Heart left ventricle (tissue), 16 donors: ENCODE measurements around the gene CPA4. TPM values are rescaled to one million over a fixed set of nuclear protein-coding genes. Genes with fewer than 3 reads are reported as not detected.

Experiments
- ATAC-seq, 4 donors: fragments of 200-7000 bp; cut with Tn5 transposase; one replicate each; pipeline ENCODE4 v1.9.1; 2020 to 2022; ENCODE audit warnings: moderate library complexity in 4 of 4, mild to moderate bottlenecking in 3 of 4, moderate number of reproducible peaks in 1 of 4
- DNase-seq, 5 donors: peaks; one replicate each; pipeline ENCODE4 v3.0.0-alpha.2; 2020
- H3K27ac ChIP-seq, 12 donors: fragments of 200-600 bp; sonication (generic) in 4 of 12; one replicate each; pipeline versions ENCODE4 v1.5.0 to v1.8.0; 2016 to 2022; ENCODE audit warnings: mild to moderate bottlenecking in 2 of 12
- H3K27me3 ChIP-seq, 9 donors: fragments of 200-600 bp; sonication (generic) in 2 of 9; one replicate each; pipeline versions ENCODE4 v1.5.1 to v1.8.0; 2016 to 2022; ENCODE audit warnings: mild to moderate bottlenecking in 3 of 9
- H3K36me3 ChIP-seq, 9 donors: fragments of 200-600 bp; sonication (generic) in 2 of 9; one replicate each; pipeline versions ENCODE4 v1.5.0 to v1.8.0; 2018 to 2022; ENCODE audit warnings: mild to moderate bottlenecking in 2 of 9
- H3K4me1 ChIP-seq, 12 donors: fragments of 200-600 bp; sonication (generic) in 4 of 12; one replicate each; pipeline versions ENCODE4 v1.5.0 to v1.8.0; 2016 to 2022; ENCODE audit warnings: mild to moderate bottlenecking in 3 of 12
- H3K4me3 ChIP-seq, 12 donors: fragments of 200-600 bp; sonication (generic) in 4 of 12; one replicate each; pipeline versions ENCODE4 v1.5.0 to v1.8.0; 2017 to 2022; ENCODE audit warnings: mild to moderate bottlenecking in 9 of 12, moderate library complexity in 4 of 12
- H3K9me3 ChIP-seq, 12 donors: fragments of 200-600 bp; sonication (generic) in 4 of 12; one replicate each; pipeline versions ENCODE4 v1.5.0 to v1.8.0; 2016 to 2022; ENCODE audit warnings: mild to moderate bottlenecking in 1 of 12
- CTCF ChIP-seq, 12 donors: fragments of 200-600 bp; sonication (generic) in 4 of 12; IDR thresholded peaks; one replicate each; pipeline versions ENCODE4 v1.5.0 to v1.8.0; 2018 to 2022; ENCODE audit warnings: antibody characterized with exemption in 12 of 12, mild to moderate bottlenecking in 5 of 12
- POLR2A ChIP-seq, 2 donors: fragments of 450-650 bp; IDR thresholded peaks; one replicate each; pipeline ENCODE4 v1.6.1; 2017; ENCODE audit warnings: antibody characterized with exemption in 2 of 2, mild to moderate bottlenecking in 2 of 2, moderate library complexity in 2 of 2
- WGBS, 4 donors: extraction: QIAGEN DNeasy Blood & Tissue Kit in 2 of 4; methylation state at CpG; one replicate each; pipeline versions ENCODE4 v1.1.5 to v1.1.7; 2013 to 2018; 5-methylcytosine and 5-hydroxymethylcytosine counted together
- intact Hi-C, 10 donors: fragments of 100-400 bp; cut with DNase I; formaldehyde crosslinking; loops; one replicate each; pipeline versions ENCODE4 v1.11.1 to v1.14.2; 2022
- polyA plus RNA-seq, 2 donors: library from polyadenylated mRNA; stranded (reverse); fragments of 200-250 nt; gene quantifications; one replicate each; pipeline ENCODE4 v1.2.3, GENCODE V29; 2013
- total RNA-seq, 9 donors: library from RNA; depleted of rRNA in 2 of 9; stranded (reverse); fragments of >200 nt in 2 of 9; fragmentation: NEBNext Ultra II Directional in 3 of 9; extraction: Animal tissue kit (Norgen Biotek cat#: 25700) in 3 of 9; gene quantifications; one replicate each; pipeline versions ENCODE4 v1.1.0 to v1.2.4, GENCODE V29; 2016 to 2023
- donor health status: ischemic (EF 13 %, LVEDD 7.1; RV severe dilation, severe dysfunction).
- donor health status: healthy with polysubstance abuse.
- donor health status: DM: no; HTN: yes; CAD: no.
- donor health status: DM: no; HTN: no; CAD: no.
- donor health status: ischemic (EF 25% LVEDD 6.9; RV normal size, moderate dysfunction).
- donor health status: ischemic (EF 25% LVEDD 5.7; RV mildly dilated, moderate dysfunction).
- donor health status: healthy.
- donor health status: DM: yes; HTN: yes; CAD: no.
- donor health status: ischemic (EF 35%, LVEDD 5.7; RV mildly dilated, moderate dysfunction).
- donor health status: nonischemic (EF 11% LVEDD 7.7; RV severe dilation, severe dysfunction).
- donor health status: DM: yes; HTN: yes; CAD: no.
- donor health status: PGD.
- donor health status: ischemic (EF 29% LVEDD 5.4; RV normal size, mild dysfunction).
- donor health status: nonischemic (EF 23%, LVEDD 6.1; RV moderate dilation, normal function).

The CPA4 gene
- total and polyA plus RNA-seq, 11 donors = 0.06 to 22.2 (median 0.27) TPM; not detected in 7

- intact Hi-C loops = no loop called here
- 93 to 94% (median 93%) methylated on average over 4 of the region's 4 CpGs for WGBS, 4 donors
- no peaks in the 10 kb centered on the region for H3K36me3 ChIP-seq
- peaks cover 0 to 12% (median 0%) of the 10 kb centered on the region in 12 donors for H3K9me3 ChIP-seq
- H3K4me1 ChIP-seq = no peaks in the 10 kb centered on the region
- TF ChIP-seq CTCF (IDR thresholded peaks at IDR 0.05) (no peak), POLR2A (IDR thresholded peaks at IDR 0.05) (no peak)
- no peak overlapping the region for H3K4me3 ChIP-seq
- ATAC-seq (no peak), DNase-seq (no peak)
- peaks cover 0 to 5% (median 0%) of the 10 kb centered on the region in 9 donors for H3K27me3 ChIP-seq
- H3K27ac ChIP-seq = no peak overlapping the region
Measured at GRCh38 chr7:130341882-130342281, 48.9 kb downstream of the CPA4 start.

- Histone ChIP-seq H3K27me3 (peaks cover 0 to 5% (median 0%) of the 10 kb centered on the region in 9 donors), H3K36me3 (no peaks in the 10 kb centered on the region), H3K4me1 (no peaks in the 10 kb centered on the region), H3K4me3 (no peak overlapping the region), H3K27ac (no peak overlapping the region), H3K9me3 (peaks cover 0 to 12% (median 0%) of the 10 kb centered on the region in 12 donors)
- no peak for TF ChIP-seq CTCF (IDR thresholded peaks at IDR 0.05)
- no peak for TF ChIP-seq POLR2A (IDR thresholded peaks at IDR 0.05)
- DNase-seq (no peak), ATAC-seq (no peak)
- 93 to 96% (median 96%) methylated on average over 3 of the region's 3 CpGs for WGBS, 4 donors
- intact Hi-C loops = no loop called here
Measured at GRCh38 chr7:130342701-130343380, 49.9 kb downstream of the CPA4 start.

GRCh38 chr7:130344271-130344866, 51.4 kb downstream of the CPA4 start, which contains the start of gene CPA5:
TSS of gene CPA5 (plus strand) at chr7:130344816. CDS start at chr7:130346486, 1,670 bp downstream.
- Histone ChIP-seq H3K36me3 (no peaks in the 10 kb centered on the region), H3K4me1 (no peaks in the 10 kb centered on the region), H3K4me3 (no peak within 1 kb of the TSS), H3K27ac (no peak within 1 kb of the TSS), H3K9me3 (peaks cover 0 to 12% (median 0%) of the 10 kb centered on the region in 12 donors), H3K27me3 (peaks cover 0 to 5% (median 0%) of the 10 kb centered on the region in 9 donors)
- DNase-seq (no peak), ATAC-seq (no peak)
- TF ChIP-seq POLR2A (IDR thresholded peaks at IDR 0.05) = no peak
- TF ChIP-seq CTCF (IDR thresholded peaks at IDR 0.05) = no peak
- intact Hi-C loops = no loop called here
- 94 to 97% (median 95%) methylated on average over 5 of the region's 5 CpGs for WGBS, 4 donors

- Histone ChIP-seq H3K9me3 (peaks cover 0 to 12% (median 0%) of the 10 kb centered on the region in 12 donors), H3K27ac (no peak overlapping the region), H3K36me3 (no peaks in the 10 kb centered on the region), H3K4me1 (no peaks in the 10 kb centered on the region), H3K4me3 (no peak overlapping the region), H3K27me3 (peaks cover 0 to 5% (median 0%) of the 10 kb centered on the region in 9 donors)
- ATAC-seq (no peak), DNase-seq (no peak)
- intact Hi-C loops = no loop called here
- TF ChIP-seq CTCF (IDR thresholded peaks at IDR 0.05) (no peak), POLR2A (IDR thresholded peaks at IDR 0.05) (no peak)
- 50 to 59% (median 53%) methylated on average over 8 of the region's 8 CpGs for WGBS, 4 donors
Measured at GRCh38 chr7:130345136-130345535, 52.2 kb downstream of the CPA4 start.
